Testis (tissue), 2 donors: ENCODE data around the gene FHIT.

Source experiments
- POLR2A ChIP-seq: fragments of 450-650 bp; IDR thresholded peaks from one replicate; pipeline ENCODE4 v1.6.1; 2017; ENCODE audit warnings: antibody characterized with exemption, mild to moderate bottlenecking, moderate library complexity
- TF ChIP-seq, protein P1 (sequence below), 3 experiments: fragments of 450-650 bp in 2 of 3; fragments of 200-600 bp in 1 of 3; sonication (generic) in 1 of 3; IDR thresholded peaks; one replicate each; pipeline ENCODE4 v1.5.1; 2016 to 2019; ENCODE audit warnings: antibody characterized with exemption in 3 of 3, mild to moderate bottlenecking in 2 of 3, moderate library complexity in 1 of 3

DNA sequence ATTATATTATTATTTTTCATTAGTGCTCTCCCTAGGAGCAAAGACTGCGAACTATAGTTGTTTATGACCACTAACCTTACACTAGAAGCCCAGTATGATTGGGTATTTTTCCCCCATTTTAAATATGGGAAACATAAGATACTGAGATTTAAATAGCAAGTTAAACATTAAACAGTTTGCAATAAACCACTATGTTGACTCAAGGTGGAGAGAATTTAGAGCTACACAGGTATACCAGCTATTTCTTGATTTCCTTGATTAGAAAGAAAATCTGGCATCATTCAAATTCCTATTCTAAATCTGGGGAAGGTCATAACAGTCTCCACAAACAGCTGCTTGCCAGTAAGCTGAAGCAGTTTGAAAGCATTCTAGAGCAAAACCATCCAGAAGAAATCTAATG is 1337.6 kb downstream of the FHIT start:
- TF ChIP-seq POLR2A, result no peak
- TF ChIP-seq, protein P1, sequence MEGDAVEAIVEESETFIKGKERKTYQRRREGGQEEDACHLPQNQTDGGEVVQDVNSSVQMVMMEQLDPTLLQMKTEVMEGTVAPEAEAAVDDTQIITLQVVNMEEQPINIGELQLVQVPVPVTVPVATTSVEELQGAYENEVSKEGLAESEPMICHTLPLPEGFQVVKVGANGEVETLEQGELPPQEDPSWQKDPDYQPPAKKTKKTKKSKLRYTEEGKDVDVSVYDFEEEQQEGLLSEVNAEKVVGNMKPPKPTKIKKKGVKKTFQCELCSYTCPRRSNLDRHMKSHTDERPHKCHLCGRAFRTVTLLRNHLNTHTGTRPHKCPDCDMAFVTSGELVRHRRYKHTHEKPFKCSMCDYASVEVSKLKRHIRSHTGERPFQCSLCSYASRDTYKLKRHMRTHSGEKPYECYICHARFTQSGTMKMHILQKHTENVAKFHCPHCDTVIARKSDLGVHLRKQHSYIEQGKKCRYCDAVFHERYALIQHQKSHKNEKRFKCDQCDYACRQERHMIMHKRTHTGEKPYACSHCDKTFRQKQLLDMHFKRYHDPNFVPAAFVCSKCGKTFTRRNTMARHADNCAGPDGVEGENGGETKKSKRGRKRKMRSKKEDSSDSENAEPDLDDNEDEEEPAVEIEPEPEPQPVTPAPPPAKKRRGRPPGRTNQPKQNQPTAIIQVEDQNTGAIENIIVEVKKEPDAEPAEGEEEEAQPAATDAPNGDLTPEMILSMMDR (IDR thresholded peaks at IDR 0.05), result no peak
